ENCODE data around the gene ERICH4.

Gene ERICH4

DNA sequence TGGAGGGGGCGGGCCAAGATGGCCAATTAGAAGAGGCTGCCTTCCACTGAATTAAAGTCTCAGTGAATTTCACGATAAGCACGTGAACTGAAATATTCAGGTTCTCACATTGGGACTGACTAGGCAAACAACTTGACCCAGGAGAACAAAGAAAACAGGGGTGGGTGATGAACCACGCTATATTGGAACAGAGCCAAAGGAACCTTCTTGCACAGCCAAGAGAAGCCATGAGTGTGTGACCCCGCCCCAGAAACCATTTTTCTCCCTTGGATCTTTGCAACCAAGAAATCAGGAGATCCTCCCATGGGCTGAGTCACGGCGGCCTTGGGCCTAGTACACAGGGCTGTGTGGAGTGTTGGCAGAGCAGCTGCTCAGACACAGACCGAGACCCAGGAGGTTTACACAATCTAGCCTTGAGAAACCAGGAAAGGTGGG is 36.8 kb downstream of the ERICH4 start:
- TF ChIP-seq, protein P1, sequence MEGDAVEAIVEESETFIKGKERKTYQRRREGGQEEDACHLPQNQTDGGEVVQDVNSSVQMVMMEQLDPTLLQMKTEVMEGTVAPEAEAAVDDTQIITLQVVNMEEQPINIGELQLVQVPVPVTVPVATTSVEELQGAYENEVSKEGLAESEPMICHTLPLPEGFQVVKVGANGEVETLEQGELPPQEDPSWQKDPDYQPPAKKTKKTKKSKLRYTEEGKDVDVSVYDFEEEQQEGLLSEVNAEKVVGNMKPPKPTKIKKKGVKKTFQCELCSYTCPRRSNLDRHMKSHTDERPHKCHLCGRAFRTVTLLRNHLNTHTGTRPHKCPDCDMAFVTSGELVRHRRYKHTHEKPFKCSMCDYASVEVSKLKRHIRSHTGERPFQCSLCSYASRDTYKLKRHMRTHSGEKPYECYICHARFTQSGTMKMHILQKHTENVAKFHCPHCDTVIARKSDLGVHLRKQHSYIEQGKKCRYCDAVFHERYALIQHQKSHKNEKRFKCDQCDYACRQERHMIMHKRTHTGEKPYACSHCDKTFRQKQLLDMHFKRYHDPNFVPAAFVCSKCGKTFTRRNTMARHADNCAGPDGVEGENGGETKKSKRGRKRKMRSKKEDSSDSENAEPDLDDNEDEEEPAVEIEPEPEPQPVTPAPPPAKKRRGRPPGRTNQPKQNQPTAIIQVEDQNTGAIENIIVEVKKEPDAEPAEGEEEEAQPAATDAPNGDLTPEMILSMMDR (IDR thresholded peaks at IDR 0.05), result no peak

DNA sequence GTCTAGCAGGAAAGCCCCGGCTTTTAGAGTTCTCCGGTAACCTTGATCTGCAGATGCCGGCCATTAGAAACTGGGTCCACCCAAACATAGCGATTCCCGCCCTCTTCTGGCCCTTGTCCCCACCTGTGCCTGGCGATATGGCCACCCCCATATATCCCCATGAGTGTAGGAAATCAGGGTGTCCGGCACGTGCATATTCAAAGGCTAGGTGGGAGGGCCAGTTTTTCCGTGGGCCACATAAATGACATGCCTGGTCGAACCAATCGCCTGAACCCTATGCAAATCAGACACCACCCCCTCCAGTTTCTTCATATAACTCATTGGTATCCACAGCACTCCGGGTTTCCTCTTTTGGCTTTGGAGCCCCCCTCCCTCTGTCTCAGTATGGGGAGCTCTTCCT is 37.4 kb downstream of the ERICH4 start:
- TF ChIP-seq, protein P1 (IDR thresholded peaks at IDR 0.05), result no peak

DNA sequence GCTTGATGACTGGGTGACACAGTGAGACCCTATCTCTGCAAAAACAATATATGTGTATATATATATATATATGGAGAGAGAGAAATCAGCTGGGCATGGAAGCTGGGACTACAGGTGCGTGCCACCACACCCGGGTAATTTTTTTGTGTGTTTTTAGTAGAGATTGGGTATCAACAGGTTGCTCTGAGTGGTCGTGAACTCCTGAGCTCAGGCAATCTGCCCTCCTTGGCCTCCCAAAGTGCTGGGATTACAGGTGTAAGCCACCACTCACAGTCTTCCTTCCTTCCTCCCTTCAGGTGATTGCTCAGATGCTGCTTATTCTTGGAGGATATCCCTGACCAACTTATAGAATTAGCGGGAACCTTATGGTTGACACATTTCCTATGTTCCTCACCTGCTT is 41.9 kb downstream of the ERICH4 start:
- TF ChIP-seq, protein P1 (IDR thresholded peaks at IDR 0.05), result no peak

DNA sequence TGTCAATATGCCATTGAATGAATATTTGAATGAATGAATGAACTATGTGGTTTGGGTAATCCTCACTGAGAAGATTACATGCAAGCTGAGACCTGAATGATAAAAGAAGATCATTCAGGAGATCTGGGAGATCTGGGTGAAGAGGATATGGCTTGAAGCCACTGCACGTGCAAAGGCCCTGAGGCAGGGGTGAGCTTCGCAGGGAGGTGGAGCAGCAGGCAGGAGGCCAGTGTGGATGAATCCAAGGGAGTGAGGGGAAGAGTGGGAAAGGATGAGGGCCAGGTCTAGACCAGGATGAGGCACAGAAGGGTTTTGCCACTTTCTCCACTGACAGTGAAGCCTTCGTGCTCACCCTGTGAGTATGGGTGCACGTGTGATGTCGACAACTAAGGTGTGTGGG is 49.9 kb downstream of the ERICH4 start:
- TF ChIP-seq, protein P1 (IDR thresholded peaks at IDR 0.05), result no peak
